ENCODE data around the gene PAX3.
A peak's percentile ranks its signal among the peaks of the same experiment; 100 is the strongest.

PAX3 gene

DNA sequence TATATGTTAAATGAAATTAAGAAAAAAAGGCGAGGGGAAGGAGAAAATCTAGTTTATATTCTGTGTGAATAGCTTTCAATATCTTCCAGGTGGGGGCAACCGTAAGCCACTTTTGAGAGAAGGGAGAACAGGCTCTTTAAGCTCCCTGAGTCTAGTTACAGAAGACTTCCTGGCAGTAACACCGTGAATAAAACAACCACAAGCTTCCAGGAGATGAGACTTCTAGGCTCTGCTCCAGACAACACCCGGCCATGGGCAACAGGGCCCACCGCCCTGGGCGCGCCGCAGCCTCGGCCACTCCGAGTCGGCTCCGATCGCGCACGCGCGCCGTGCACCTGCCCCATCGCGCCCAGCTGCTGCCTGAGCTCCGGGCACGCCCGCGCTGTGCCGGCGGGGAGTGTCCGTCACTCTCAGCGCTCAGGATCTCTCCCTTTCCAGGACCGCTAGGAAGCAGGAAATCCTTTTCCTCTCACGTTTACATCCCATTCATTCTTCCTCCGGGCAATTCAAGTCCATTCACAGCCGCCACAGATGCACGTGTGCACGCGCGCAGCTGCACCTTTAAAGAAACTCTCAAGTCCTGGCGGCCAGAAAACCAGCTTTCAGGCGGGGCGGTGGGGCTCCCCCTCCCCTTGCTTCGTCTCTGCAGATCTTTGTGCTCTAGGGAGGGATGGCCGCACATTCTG is 19.4 kb upstream of the PAX3 start:
- H3K27ac ChIP-seq = peak overlapping the region; percentile 56
- TF ChIP-seq, protein P1, sequence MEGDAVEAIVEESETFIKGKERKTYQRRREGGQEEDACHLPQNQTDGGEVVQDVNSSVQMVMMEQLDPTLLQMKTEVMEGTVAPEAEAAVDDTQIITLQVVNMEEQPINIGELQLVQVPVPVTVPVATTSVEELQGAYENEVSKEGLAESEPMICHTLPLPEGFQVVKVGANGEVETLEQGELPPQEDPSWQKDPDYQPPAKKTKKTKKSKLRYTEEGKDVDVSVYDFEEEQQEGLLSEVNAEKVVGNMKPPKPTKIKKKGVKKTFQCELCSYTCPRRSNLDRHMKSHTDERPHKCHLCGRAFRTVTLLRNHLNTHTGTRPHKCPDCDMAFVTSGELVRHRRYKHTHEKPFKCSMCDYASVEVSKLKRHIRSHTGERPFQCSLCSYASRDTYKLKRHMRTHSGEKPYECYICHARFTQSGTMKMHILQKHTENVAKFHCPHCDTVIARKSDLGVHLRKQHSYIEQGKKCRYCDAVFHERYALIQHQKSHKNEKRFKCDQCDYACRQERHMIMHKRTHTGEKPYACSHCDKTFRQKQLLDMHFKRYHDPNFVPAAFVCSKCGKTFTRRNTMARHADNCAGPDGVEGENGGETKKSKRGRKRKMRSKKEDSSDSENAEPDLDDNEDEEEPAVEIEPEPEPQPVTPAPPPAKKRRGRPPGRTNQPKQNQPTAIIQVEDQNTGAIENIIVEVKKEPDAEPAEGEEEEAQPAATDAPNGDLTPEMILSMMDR (conservative IDR thresholded peaks at IDR 0.05) = peak; percentile 71

DNA sequence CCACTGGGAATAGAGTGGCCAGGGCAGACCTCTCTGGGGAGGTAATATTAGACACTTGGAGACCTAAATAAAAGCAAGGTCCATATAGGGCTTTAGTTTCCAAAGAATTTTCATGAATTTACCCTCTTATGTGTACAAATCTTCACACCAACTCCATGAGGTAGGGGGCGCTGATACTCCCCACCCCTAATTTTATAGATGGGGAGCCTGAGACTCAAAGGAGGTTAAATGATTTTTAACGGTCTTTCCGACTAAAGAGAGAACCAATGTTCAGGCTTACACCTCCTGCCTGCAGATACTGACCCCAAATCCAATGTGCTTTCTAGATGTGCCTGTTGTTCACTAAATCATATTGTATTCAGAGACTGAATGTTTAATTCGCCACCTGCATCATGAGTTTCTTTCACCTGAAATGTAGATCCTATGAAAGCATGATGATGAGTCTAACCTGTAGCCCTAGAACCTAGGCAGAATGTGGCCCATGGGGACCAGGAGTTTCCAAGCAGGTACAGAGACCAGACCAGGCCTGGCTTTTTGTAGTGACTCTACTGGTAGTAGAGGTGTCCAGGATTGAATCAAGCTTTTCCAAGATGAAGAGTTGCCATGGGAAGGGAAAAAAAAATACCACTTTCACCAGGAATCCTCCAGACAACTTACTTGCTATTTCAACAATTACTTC is 16.8 kb upstream of the PAX3 start:
- TF ChIP-seq, protein P1 (conservative IDR thresholded peaks at IDR 0.05) = no peak; the same call in 1 of the 2 replicates
- no peak overlapping the region for H3K27ac ChIP-seq

DNA sequence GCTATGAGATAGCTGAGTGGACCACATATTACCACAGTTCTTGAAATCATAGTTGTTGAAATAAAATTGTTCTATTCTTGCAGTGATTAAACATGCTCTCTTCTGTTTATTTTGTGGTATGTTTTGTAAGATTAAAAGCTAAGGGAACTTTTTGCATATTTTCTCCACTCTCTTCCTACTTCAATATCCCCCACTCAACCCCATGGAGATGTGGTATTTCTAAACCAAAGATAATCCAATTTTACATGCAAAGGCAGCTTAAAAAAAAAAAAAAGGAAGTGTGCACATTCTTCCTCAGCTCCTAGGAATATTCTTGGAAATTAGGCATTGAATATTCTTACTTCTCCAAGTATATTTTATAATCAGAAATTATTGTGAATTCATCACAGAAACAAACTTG is 15.0 kb upstream of the PAX3 start:
- TF ChIP-seq, protein P1 (conservative IDR thresholded peaks at IDR 0.05) = no peak
- no peak overlapping the region for H3K27ac ChIP-seq

DNA sequence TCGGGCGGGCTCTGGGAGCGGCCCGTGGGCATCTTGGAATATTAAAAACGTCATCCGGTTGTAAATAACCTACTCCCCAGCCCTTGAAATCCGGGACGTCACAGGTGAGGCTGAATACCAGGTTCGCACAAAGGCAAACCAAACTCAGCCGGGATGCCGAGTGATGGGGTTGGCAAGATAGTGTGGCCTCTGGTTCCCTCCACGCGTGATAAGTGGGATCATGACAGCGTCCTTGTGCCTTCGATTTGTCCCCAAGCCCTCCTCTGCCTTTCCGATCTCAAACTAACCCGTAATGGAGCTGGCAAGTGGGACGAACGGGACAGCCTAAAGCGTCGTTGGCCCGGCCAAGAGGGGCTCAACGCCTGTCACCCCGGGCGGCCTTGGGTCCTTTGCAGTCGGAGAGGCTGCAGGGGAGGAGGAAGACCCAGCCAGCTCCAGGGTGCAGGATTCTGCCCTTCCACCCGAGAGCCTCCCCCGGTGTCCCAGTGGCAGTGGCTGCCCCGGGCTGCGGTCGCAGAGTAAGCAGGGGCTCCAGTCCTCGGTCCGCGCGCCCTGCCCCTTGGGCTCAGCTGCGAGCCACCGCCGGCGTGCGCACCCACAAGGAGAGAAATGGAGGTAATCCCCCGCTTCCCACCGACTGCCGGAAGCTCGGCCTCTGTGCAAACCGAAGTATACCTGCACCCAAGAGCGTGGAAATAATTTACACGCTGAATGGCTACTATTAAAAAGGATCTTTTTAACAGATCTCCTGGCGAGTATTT is 13.4 kb upstream of the PAX3 start:
- TF ChIP-seq, protein P1 (conservative IDR thresholded peaks at IDR 0.05) = no peak
- H3K27ac ChIP-seq = no peak overlapping the region

DNA sequence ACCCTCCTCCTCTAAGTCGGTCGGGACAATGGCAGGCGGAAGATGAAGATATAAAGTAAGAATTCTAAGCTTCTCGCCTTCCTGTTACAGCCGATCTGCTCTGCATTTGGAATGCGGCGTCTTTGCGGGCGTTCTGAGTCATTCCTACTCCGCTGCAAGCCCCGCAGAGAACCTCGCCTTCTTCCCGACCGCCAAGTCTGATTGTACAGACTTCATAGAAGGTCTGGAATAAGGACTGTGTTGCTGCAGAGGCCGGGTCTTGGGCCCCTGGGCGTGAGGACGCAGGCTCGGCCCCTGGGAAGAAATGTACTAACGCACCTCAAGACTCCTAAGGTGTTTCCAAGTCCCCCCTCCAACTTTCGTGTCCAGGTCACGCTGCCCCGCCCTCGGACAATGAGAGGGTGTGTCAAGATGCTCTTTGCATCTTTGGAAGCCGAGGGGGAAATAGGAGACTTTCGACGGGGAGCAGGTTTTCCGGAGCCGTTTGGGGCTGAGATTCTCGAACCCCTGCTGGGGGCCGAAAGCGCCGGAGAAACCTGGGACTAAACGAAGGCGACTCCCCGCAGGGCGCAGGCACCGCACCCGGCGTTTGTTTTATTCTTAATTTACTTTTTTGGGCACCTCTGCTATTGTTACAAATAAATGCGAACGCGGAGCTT is 12.7 kb upstream of the PAX3 start:
- H3K27ac ChIP-seq = no peak overlapping the region
- TF ChIP-seq, protein P1 (conservative IDR thresholded peaks at IDR 0.05) = no peak

DNA sequence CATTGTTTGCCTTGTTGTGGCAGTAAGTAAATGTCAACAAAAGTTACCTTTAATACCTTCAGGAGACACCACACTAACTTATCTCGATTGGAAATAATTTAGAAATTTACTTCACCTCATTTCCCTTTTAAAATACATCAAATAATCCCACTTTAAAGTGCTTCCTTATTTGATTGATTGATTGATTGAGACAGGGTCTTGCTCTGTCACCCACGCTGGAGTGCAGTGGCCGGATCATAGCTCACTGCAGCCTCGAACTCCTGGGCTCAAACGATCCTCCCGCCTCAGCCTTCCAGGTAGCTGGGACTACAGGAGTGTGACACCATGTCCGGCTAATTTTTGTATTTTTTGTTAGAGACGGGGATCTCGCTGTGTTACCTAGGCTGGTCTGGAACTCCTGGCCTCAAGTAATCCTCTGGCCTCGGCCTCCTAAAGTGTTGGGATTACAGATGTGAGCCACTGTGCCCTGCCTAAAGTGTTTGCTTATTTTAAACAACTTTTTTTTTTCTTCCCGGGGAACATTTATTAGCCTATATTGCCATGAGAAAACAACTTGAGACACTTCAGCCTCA is 12.0 kb upstream of the PAX3 start:
- TF ChIP-seq, protein P1 (conservative IDR thresholded peaks at IDR 0.05) = no peak
- no peak overlapping the region for H3K27ac ChIP-seq
